ENCODE data around the gene RAD23A. TPM values are rescaled to one million over a fixed set of nuclear protein-coding genes. Genes with fewer than 3 reads are reported as not detected.
A peak's percentile ranks its signal among the peaks of the same experiment; 100 is the strongest.

Gene RAD23A
- 96.7 and 102 TPM in 2 replicates for total RNA-seq
- 66.9 and 71.2 TPM in 2 replicates for polyA plus RNA-seq
- 67.1 and 82.8 TPM in 2 replicates for polyA plus RNA-seq (2011; cell fraction: cytosol; rRNA removed)
- 79.0 and 87.6 TPM in 2 replicates for polyA plus RNA-seq (2011; cell fraction: nucleus; rRNA removed)
- polyA plus RNA-seq (2012) = 89.8 and 109 TPM in 2 replicates
- 42.7 and 47.6 TPM in 2 replicates for polyA minus RNA-seq
- polyA minus RNA-seq (2011; cell fraction: cytosol; rRNA and poly(A)+ RNA removed) = 129 TPM
- polyA minus RNA-seq (2011; cell fraction: nucleus; rRNA and poly(A)+ RNA removed) = 21.8 and 27.3 TPM in 2 replicates
- Bru-seq, nascent RNA = percentile 85 among the genes with signal in this experiment
- percentile 96 among the genes with signal in this experiment for BruChase-seq, experiment 1, labeled RNA remaining after a 6-hour chase
- percentile 87 among the genes with signal in this experiment for BruChase-seq, experiment 2, labeled RNA remaining after a 2-hour chase
- long read RNA-seq, transcript RAD23A-203 (9 exons, 1,746 nt) = major isoform, 116 of 247 reads
- long read RNA-seq, transcript RAD23A-201 (9 exons, 1,736 nt) = minor isoform, 91 of 247 reads
- long read RNA-seq, partial matches to known transcripts = 13 of 247 reads
- long read RNA-seq, other reads (novel, unspliced or antisense) = 23 of 247 reads

GRCh38 chr19:12945479-12946091 lies at the start of gene RAD23A:
Gene RAD23A, plus strand, starts transcription at chr19:12945862. Its CDS starts 87 bp downstream, at chr19:12945949.
- Histone ChIP-seq H3K4me1 (ENCODE audit: control insufficient read depth, extremely low read depth, insufficient read depth, low read length) (peaks cover 18% of the 10 kb centered on the region), H3K36me3 (ENCODE audit: control insufficient read depth in 2 of 2, extremely low read depth in 1 of 2, insufficient read depth in 2 of 2, low read length in 2 of 2) (peaks cover 22 to 59% of the 10 kb centered on the region in 2 experiments), H3K27ac (ENCODE audit: insufficient read depth, low read depth, low read length) (peak within 1 kb of the TSS; percentile 76), H3K27me3 (ENCODE audit: control insufficient read depth in 2 of 2, insufficient read depth in 2 of 2, low read length in 2 of 2) (no peaks in the 10 kb centered on the region), H3K4me2 (ENCODE audit: insufficient read depth, low read length) (peak within 1 kb of the TSS; percentile 99), H3K79me2 (ENCODE audit: control insufficient read depth, insufficient read depth, low read length) (peaks cover 49% of the 10 kb centered on the region), H3K4me3 (replicated peaks in 1 of 3; ENCODE audit: insufficient read depth in 1 of 3, low read depth in 1 of 3, low read length in 3 of 3) (peak within 1 kb of the TSS; percentile 72 to 92 (median 72)), H3K9ac (replicated peaks; ENCODE audit: extremely low read depth, insufficient read depth, low read length) (peak within 1 kb of the TSS; percentile 90), H3K9me1 (replicated peaks; ENCODE audit: control insufficient read depth, extremely low read depth, insufficient read depth, low read length) (no peaks in the 10 kb centered on the region), H3K9me3 (replicated peaks; ENCODE audit: control insufficient read depth, insufficient read depth, low read length) (no peaks in the 10 kb centered on the region), H2AFZ (ENCODE audit: low read depth, low read length) (no peak within 1 kb of the TSS), H4K20me1 (replicated peaks; ENCODE audit: control insufficient read depth, extremely low read depth, insufficient read depth, low read length) (no peaks in the 10 kb centered on the region)
- BruUV-seq (replicated peaks) = no TSS peak
- DNase-seq (ENCODE audit: low read depth, low spot score) (peak; percentile 99), FAIRE-seq (peak; percentile 89)
- dilution Hi-C loops (cut with MboI; ENCODE audit: extremely low pct_ligation_motif_present, low sequenced_read_pairs) (no loop called here), intact Hi-C loops (cut with micrococcal nuclease) (loop anchor here (1.0 kb wide), 2 partner anchors 7 to 8 kb away; partner anchors contain the start of gene CALR)
- ChIA-PET CTCF (interaction anchor here (1.0 kb wide), 1 partner anchor 20 kb away, joined by 12 read pairs; no protein-coding TSS in a partner anchor), POLR2A (interaction anchor here (0.6 to 1.0 kb wide), 3 partner anchors 8 to 15 kb away, joined by 3 to 6 read pairs (median 5); partner anchors contain the start of gene GADD45GIP1)
- TF ChIP-seq MYC (IDR thresholded peaks at IDR 0.05; ENCODE audit: low read depth, low read length) (peak; percentile 43), FOS (IDR thresholded peaks at IDR 0.05; ENCODE audit: borderline replicate concordance, insufficient read depth, low read length) (peak; percentile 18), MAX (IDR thresholded peaks at IDR 0.05; ENCODE audit: insufficient read depth, insufficient read length) (peak; percentile 100), POLR2A (IDR thresholded peaks at IDR 0.05; ENCODE audit: low read depth, low read length) (peak; percentile 98), GATA2 (IDR thresholded peaks at IDR 0.05; ENCODE audit: insufficient read depth, insufficient read length, low read depth, low read length) (peak; percentile 21), EZH2 (IDR thresholded peaks at IDR 0.05; ENCODE audit: borderline replicate concordance, low read depth, low read length, severe bottlenecking) (no peak), CTCF (IDR thresholded peaks at IDR 0.05; ENCODE audit: extremely low read depth in 1 of 2, insufficient read depth in 1 of 2, low read depth in 1 of 2, low read length in 2 of 2) (no peak), JUN (IDR thresholded peaks at IDR 0.05; ENCODE audit: borderline replicate concordance, insufficient read depth, insufficient read length, low read depth) (peak; percentile 77), POLR2AphosphoS5 (IDR thresholded peaks at IDR 0.05; ENCODE audit: insufficient read depth, low read depth, low read length) (peak; percentile 100)
